ENCODE measurements around the gene ADGRL2.

Gene ADGRL2

DNA sequence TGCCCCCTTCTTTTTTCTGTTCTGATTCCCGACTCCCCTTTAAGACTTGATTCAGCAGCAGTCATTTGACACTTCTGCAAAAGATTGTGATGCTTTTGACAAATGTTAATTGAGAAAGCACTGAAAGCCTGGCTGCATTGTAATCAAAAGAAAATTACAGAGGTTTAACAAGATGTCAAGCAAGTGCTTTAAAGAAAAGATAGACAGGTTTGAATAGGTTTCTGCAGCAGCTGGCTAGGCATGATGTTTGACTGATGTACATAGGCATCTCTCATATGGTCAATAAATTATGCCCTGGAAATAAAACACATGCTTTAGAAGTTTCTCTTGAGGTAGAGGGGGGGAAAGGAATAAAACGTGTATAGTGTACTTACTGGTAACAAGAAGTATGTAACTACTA lies 147.8 kb downstream of the ADGRL2 start:
- Mint-ChIP-seq H3K4me3 (no peak overlapping the region), H3K27me3 (no peaks in the 10 kb centered on the region), H3K36me3 (no peaks in the 10 kb centered on the region), H3K27ac (no peak overlapping the region), H3K9me3 (ENCODE audit: low read depth) (peaks cover 4% of the 10 kb centered on the region), H3K4me1 (ENCODE audit: low read depth) (no peaks in the 10 kb centered on the region)

GRCh38 chr1:81949421-81949820 lies 148.7 kb downstream of the ADGRL2 start:
- H3K27ac Mint-ChIP-seq: no peak overlapping the region
- no peak overlapping the region for H3K4me3 Mint-ChIP-seq
- no peaks in the 10 kb centered on the region for H3K36me3 Mint-ChIP-seq
- H3K4me1 Mint-ChIP-seq (ENCODE audit: low read depth): no peaks in the 10 kb centered on the region
- H3K27me3 Mint-ChIP-seq: no peaks in the 10 kb centered on the region
- H3K9me3 Mint-ChIP-seq (ENCODE audit: low read depth): peaks cover 4% of the 10 kb centered on the region

GRCh38 chr1:81950037-81950436 lies 149.3 kb downstream of the ADGRL2 start:
- H3K9me3 Mint-ChIP-seq (ENCODE audit: low read depth): peaks cover 4% of the 10 kb centered on the region
- no peaks in the 10 kb centered on the region for H3K27me3 Mint-ChIP-seq
- H3K27ac Mint-ChIP-seq: no peak overlapping the region
- no peak overlapping the region for H3K4me3 Mint-ChIP-seq
- H3K36me3 Mint-ChIP-seq: no peaks in the 10 kb centered on the region
- no peaks in the 10 kb centered on the region for H3K4me1 Mint-ChIP-seq (ENCODE audit: low read depth)

- no peaks in the 10 kb centered on the region for H3K4me1 Mint-ChIP-seq (ENCODE audit: low read depth)
- H3K27ac Mint-ChIP-seq: no peak overlapping the region
- peaks cover 4% of the 10 kb centered on the region for H3K9me3 Mint-ChIP-seq (ENCODE audit: low read depth)
- H3K4me3 Mint-ChIP-seq: no peak overlapping the region
- H3K36me3 Mint-ChIP-seq: no peaks in the 10 kb centered on the region
- H3K27me3 Mint-ChIP-seq: no peaks in the 10 kb centered on the region
Measured at GRCh38 chr1:81950591-81951244, 150.0 kb downstream of the ADGRL2 start.

DNA sequence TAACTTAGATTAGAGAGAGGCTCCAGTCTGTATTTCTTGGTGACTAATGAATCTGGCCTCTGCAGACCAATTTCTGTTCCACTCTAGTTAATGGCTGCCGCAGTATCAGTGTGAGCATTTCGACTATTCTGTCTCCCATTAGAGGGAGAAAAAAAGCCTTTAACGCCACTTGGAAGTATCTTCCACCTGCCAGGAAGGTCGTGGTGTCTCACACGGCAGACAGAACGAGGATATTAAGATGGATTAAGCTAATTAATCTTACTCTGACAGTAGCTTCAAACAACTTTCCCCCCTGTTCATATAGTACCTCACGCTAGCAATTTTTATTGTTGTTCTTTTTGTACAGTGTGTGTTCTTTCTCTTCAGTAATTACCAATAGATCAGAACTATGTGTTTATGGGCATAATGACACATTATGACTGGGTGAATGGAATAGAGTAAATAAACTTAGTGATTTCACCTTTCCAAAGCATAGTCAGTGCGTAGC lies 153.8 kb downstream of the ADGRL2 start:
- Mint-ChIP-seq H3K27ac (no peak overlapping the region), H3K27me3 (no peaks in the 10 kb centered on the region), H3K4me1 (ENCODE audit: low read depth) (no peaks in the 10 kb centered on the region)

DNA sequence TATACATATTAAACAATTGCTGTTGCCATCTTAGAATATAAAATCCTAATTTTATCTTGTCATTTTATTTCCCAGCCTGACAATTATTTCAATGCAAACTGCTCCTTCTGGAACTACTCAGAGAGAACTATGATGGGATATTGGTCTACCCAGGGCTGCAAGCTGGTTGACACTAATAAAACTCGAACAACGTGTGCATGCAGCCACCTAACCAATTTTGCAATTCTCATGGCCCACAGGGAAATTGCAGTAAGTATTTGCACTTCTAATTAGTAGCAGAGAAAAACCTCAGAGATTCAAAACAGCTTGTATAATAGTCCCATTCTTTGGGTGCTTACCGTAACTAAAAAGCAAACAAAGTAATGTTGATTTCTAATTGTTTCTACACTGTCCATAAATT lies 167.2 kb downstream of the ADGRL2 start:
- H3K27me3 Mint-ChIP-seq: no peaks in the 10 kb centered on the region
- no peak overlapping the region for H3K27ac Mint-ChIP-seq
- no peaks in the 10 kb centered on the region for H3K4me1 Mint-ChIP-seq (ENCODE audit: low read depth)
- H3K4me3 Mint-ChIP-seq: no peak overlapping the region
- no peaks in the 10 kb centered on the region for H3K36me3 Mint-ChIP-seq
- no peaks in the 10 kb centered on the region for H3K9me3 Mint-ChIP-seq (ENCODE audit: low read depth)

More for the DNA sequence above, 153.8 kb downstream of the ADGRL2 start:
- Mint-ChIP-seq H3K36me3 (no peaks in the 10 kb centered on the region), H3K4me3 (no peak overlapping the region), H3K9me3 (ENCODE audit: low read depth) (no peaks in the 10 kb centered on the region)

DNA sequence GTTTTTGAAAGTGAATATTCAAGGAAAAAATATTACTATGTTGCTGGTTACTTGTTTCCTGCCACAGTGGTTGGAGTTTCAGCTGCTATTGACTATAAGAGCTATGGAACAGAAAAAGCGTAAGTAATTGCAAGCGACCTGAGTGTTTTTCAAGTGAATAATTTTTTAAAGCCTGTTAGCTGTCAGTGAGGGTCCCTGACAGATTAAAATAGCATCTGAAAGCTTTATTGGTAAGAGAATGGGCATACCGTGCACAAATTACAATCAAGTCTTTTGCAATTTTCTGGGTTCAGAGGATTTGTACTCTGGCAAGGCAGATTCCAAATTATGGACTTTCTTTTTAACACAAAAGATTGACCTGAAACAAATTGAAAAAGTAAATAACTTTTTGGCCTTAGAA lies 169.7 kb downstream of the ADGRL2 start:
- no peaks in the 10 kb centered on the region for H3K9me3 Mint-ChIP-seq (ENCODE audit: low read depth)
- no peaks in the 10 kb centered on the region for H3K27me3 Mint-ChIP-seq
- no peak overlapping the region for H3K4me3 Mint-ChIP-seq
- no peaks in the 10 kb centered on the region for H3K36me3 Mint-ChIP-seq
- H3K27ac Mint-ChIP-seq: no peak overlapping the region
- H3K4me1 Mint-ChIP-seq (ENCODE audit: low read depth): no peaks in the 10 kb centered on the region

- Mint-ChIP-seq H3K9me3 (ENCODE audit: low read depth) (no peaks in the 10 kb centered on the region), H3K36me3 (no peaks in the 10 kb centered on the region), H3K27me3 (no peaks in the 10 kb centered on the region), H3K4me3 (no peak overlapping the region), H3K4me1 (ENCODE audit: low read depth) (no peaks in the 10 kb centered on the region), H3K27ac (no peak overlapping the region)
Measured at GRCh38 chr1:81974222-81974841, 173.6 kb downstream of the ADGRL2 start.

DNA sequence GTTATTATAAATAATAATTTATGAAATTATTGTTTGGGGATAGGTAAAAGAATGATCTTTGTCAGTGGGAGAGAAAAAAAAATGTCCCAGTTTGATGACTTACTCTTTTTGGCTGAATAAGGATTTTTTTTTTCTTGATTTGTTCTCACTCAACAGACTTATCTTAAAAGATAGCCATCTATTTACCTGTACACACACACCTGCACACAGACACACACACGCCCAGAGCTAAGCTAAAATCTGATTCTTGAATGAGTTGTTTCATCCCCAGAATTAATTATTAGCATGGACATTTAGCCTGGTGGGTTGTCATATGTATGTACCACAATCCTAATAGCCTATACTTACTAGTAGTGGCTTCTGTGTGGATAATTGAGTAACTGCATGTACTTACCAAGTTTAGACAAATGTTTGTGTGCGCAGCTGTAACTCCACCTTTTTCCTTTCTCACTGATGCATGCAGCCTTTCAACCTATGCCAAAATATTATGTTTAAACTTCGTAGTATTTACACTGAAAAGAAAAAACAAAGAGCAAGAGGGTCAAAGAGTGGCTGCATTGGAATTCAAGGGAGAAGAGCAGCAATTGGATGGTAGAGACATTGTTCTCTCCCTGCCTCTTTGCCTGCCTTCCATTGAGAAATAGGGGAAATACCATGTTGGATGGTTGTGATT lies 174.3 kb downstream of the ADGRL2 start:
- no peaks in the 10 kb centered on the region for H3K9me3 Mint-ChIP-seq (ENCODE audit: low read depth)
- H3K4me1 Mint-ChIP-seq (ENCODE audit: low read depth): no peaks in the 10 kb centered on the region
- no peak overlapping the region for H3K27ac Mint-ChIP-seq
- no peaks in the 10 kb centered on the region for H3K36me3 Mint-ChIP-seq
- H3K27me3 Mint-ChIP-seq: no peaks in the 10 kb centered on the region
- no peak overlapping the region for H3K4me3 Mint-ChIP-seq

- Mint-ChIP-seq H3K36me3 (no peaks in the 10 kb centered on the region), H3K27me3 (no peaks in the 10 kb centered on the region), H3K4me3 (no peak overlapping the region), H3K27ac (no peak overlapping the region), H3K9me3 (ENCODE audit: low read depth) (no peaks in the 10 kb centered on the region), H3K4me1 (ENCODE audit: low read depth) (no peaks in the 10 kb centered on the region)
Measured at GRCh38 chr1:81976539-81976938, 175.8 kb downstream of the ADGRL2 start.

GRCh38 chr1:81978945-81979344 lies 178.2 kb downstream of the ADGRL2 start:
- Mint-ChIP-seq H3K36me3 (no peaks in the 10 kb centered on the region), H3K9me3 (ENCODE audit: low read depth) (no peaks in the 10 kb centered on the region), H3K4me1 (ENCODE audit: low read depth) (no peaks in the 10 kb centered on the region), H3K27ac (no peak overlapping the region), H3K27me3 (no peaks in the 10 kb centered on the region), H3K4me3 (no peak overlapping the region)

- H3K9me3 Mint-ChIP-seq (ENCODE audit: low read depth): no peaks in the 10 kb centered on the region
- H3K27me3 Mint-ChIP-seq: no peaks in the 10 kb centered on the region
- no peaks in the 10 kb centered on the region for H3K4me1 Mint-ChIP-seq (ENCODE audit: low read depth)
- H3K36me3 Mint-ChIP-seq: no peaks in the 10 kb centered on the region
- H3K4me3 Mint-ChIP-seq: no peak overlapping the region
- H3K27ac Mint-ChIP-seq: no peak overlapping the region
Measured at GRCh38 chr1:81982523-81982922, 181.8 kb downstream of the ADGRL2 start.

GRCh38 chr1:81989524-81989923 lies 188.8 kb downstream of the ADGRL2 start:
- Mint-ChIP-seq H3K9me3 (ENCODE audit: low read depth) (no peaks in the 10 kb centered on the region), H3K4me3 (no peak overlapping the region), H3K4me1 (ENCODE audit: low read depth) (no peaks in the 10 kb centered on the region), H3K36me3 (no peaks in the 10 kb centered on the region), H3K27me3 (no peaks in the 10 kb centered on the region), H3K27ac (no peak overlapping the region)

DNA sequence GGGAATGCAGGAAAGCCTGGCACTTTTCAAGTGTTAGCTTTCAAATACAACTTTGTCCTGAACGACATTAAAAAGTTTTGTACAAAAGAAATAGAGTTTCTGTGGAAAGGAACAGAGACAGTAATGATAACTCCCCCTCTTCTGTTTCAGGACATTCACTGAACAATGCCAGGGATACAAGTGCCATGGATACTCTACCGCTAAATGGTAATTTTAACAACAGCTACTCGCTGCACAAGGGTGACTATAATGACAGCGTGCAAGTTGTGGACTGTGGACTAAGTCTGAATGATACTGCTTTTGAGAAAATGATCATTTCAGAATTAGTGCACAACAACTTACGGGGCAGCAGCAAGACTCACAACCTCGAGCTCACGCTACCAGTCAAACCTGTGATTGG lies 189.5 kb downstream of the ADGRL2 start:
- no peaks in the 10 kb centered on the region for H3K9me3 Mint-ChIP-seq (ENCODE audit: low read depth)
- H3K27ac Mint-ChIP-seq: no peak overlapping the region
- no peak overlapping the region for H3K4me3 Mint-ChIP-seq
- no peaks in the 10 kb centered on the region for H3K4me1 Mint-ChIP-seq (ENCODE audit: low read depth)
- no peaks in the 10 kb centered on the region for H3K36me3 Mint-ChIP-seq
- no peaks in the 10 kb centered on the region for H3K27me3 Mint-ChIP-seq

GRCh38 chr1:81998165-81998564 lies 197.4 kb downstream of the ADGRL2 start:
- Mint-ChIP-seq H3K36me3 (no peaks in the 10 kb centered on the region), H3K27me3 (no peaks in the 10 kb centered on the region), H3K9me3 (ENCODE audit: low read depth) (no peaks in the 10 kb centered on the region), H3K4me3 (no peak overlapping the region), H3K27ac (no peak overlapping the region), H3K4me1 (ENCODE audit: low read depth) (no peaks in the 10 kb centered on the region)
